ENCODE measurements around the gene R3HCC1L.

DNA sequence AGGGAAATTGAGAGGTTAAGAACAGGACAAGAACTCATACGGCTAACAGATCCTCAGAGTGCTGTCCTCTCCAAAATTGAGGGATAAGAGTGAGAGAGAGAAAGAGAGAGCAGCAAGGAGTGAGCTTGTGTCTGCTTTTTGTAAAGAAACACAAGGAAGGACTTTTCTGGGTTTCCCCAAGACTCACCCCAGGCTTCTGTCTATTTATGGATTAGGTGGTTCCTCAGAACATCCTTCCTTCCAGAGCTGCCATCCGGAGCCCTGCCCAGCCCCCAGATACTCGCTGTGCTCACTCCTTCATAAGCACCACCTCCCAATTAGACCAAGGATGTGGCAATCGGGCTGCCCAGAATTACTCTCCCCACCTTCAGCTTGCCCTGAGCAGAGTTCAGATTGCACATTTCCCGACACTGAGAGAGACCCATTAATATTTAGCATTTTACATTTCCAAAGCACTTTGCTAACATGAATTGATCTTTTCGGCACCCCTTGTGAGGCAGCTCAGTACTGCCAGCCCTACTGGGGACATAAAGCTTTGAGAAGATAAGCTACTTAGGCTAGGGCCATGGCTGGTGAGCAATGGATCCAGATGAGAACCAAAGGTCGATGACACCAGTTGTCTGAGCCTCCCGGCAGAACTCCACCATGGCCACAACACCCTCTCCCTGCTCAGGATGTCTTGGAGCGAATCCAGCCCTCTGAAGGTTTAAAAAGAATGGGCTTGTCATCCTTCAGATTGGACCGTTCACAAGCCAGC lies 19.2 kb upstream of the R3HCC1L start:
- no peak for TF ChIP-seq TEAD4 (IDR thresholded peaks at IDR 0.05)
- no peak for TF ChIP-seq CEBPB (IDR thresholded peaks at IDR 0.05)
- TF ChIP-seq ZBTB7A (IDR thresholded peaks at IDR 0.05; ENCODE audit: low read depth) = no peak
- TF ChIP-seq, protein P1, sequence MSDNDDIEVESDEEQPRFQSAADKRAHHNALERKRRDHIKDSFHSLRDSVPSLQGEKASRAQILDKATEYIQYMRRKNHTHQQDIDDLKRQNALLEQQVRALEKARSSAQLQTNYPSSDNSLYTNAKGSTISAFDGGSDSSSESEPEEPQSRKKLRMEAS (IDR thresholded peaks at IDR 0.05) = no peak
- no peak for TF ChIP-seq TAF1 (IDR thresholded peaks at IDR 0.05; ENCODE audit: low read depth)
- TF ChIP-seq, protein P2, sequence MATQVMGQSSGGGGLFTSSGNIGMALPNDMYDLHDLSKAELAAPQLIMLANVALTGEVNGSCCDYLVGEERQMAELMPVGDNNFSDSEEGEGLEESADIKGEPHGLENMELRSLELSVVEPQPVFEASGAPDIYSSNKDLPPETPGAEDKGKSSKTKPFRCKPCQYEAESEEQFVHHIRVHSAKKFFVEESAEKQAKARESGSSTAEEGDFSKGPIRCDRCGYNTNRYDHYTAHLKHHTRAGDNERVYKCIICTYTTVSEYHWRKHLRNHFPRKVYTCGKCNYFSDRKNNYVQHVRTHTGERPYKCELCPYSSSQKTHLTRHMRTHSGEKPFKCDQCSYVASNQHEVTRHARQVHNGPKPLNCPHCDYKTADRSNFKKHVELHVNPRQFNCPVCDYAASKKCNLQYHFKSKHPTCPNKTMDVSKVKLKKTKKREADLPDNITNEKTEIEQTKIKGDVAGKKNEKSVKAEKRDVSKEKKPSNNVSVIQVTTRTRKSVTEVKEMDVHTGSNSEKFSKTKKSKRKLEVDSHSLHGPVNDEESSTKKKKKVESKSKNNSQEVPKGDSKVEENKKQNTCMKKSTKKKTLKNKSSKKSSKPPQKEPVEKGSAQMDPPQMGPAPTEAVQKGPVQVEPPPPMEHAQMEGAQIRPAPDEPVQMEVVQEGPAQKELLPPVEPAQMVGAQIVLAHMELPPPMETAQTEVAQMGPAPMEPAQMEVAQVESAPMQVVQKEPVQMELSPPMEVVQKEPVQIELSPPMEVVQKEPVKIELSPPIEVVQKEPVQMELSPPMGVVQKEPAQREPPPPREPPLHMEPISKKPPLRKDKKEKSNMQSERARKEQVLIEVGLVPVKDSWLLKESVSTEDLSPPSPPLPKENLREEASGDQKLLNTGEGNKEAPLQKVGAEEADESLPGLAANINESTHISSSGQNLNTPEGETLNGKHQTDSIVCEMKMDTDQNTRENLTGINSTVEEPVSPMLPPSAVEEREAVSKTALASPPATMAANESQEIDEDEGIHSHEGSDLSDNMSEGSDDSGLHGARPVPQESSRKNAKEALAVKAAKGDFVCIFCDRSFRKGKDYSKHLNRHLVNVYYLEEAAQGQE (IDR thresholded peaks at IDR 0.05; ENCODE audit: low read depth) = no peak
- no peak for TF ChIP-seq NFIC (IDR thresholded peaks at IDR 0.05)
- no peak for TF ChIP-seq RAD21 (IDR thresholded peaks at IDR 0.05; ENCODE audit: low read depth)
- no peak for TF ChIP-seq CREB1 (IDR thresholded peaks at IDR 0.05; ENCODE audit: low read depth)
- no peak for TF ChIP-seq EGR1 (IDR thresholded peaks at IDR 0.05)
- TF ChIP-seq, protein P3, sequence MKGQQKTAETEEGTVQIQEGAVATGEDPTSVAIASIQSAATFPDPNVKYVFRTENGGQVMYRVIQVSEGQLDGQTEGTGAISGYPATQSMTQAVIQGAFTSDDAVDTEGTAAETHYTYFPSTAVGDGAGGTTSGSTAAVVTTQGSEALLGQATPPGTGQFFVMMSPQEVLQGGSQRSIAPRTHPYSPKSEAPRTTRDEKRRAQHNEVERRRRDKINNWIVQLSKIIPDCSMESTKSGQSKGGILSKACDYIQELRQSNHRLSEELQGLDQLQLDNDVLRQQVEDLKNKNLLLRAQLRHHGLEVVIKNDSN (IDR thresholded peaks at IDR 0.05) = no peak
- TF ChIP-seq EP300 (IDR thresholded peaks at IDR 0.05; ENCODE audit: borderline replicate concordance) = no peak
- TF ChIP-seq TCF12 (IDR thresholded peaks at IDR 0.05; ENCODE audit: low read depth) = no peak
- TF ChIP-seq YY1 (IDR thresholded peaks at IDR 0.05; ENCODE audit: low read depth) = no peak
